Stimulated activated CD8-positive, alpha-beta memory T cell treated with anti-CD3 and anti-CD28 coated beads, Interleukin-15, amount 100 ng/mL, for 4 hours (primary cell): ENCODE data around the gene SORT1.

ENCODE experiments used
- DNase-seq, 2 donors: peaks; one replicate each; pipeline ENCODE4 v3.0.0-alpha.2; 2020; ENCODE audit warnings: low read depth in 2 of 2

Gene SORT1

DNA sequence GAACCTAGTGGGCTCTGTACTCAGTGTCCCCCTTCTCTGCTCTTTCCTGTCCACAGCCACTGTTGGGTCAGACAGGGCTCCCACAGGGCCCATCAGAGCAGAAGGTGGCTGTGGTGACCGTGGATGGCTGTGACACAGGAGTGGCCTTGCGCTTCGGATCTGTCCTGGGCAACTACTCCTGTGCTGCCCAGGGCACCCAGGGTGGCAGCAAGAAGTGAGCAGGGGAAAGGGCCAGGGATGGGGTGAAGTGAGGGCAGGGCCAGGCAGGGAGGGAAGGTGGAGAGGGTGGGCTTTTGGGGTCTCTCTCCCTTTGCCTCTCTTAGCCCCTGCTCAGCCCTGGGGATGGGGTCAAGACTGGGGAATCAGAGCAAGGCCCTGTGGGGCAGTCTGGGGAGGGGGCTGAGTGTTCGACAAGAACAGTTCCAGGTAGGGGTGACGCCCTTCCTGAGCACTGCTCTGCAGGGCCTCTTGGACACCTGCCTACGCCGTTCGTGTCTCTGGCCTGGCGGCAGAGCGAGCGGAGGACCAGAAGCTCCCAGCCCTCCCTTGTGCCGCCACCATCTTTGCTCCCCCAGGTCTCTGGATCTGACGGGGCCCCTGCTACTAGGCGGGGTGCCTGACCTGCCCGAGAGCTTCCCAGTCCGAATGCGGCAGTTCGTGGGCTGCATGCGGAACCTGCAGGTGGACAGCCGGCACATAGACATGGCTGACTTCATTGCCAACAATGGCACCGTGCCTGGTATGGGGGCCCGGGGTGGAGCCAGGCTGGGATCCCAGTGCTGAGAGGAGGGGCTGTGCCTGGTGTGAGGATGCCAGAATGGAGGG lies 135.3 kb downstream of the SORT1 start:
- DNase-seq: no peak

DNA sequence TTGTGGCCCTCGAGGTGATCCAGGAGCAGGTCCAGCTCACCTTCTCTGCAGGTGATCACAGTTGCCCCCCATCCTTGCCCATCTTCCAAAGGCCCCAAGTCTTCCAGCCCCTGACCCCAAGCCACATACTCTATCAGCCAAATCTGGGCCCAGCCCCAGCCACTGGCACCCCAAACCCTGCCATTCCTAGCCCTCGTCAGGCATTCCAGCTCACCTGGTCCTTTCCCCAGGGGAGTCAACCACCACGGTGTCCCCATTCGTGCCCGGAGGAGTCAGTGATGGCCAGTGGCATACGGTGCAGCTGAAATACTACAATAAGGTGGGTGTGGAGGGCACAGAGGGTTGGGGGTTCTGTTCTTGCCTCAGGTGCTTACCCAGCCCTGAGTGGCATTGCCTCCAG lies 136.1 kb downstream of the SORT1 start:
- no peak for DNase-seq

DNA sequence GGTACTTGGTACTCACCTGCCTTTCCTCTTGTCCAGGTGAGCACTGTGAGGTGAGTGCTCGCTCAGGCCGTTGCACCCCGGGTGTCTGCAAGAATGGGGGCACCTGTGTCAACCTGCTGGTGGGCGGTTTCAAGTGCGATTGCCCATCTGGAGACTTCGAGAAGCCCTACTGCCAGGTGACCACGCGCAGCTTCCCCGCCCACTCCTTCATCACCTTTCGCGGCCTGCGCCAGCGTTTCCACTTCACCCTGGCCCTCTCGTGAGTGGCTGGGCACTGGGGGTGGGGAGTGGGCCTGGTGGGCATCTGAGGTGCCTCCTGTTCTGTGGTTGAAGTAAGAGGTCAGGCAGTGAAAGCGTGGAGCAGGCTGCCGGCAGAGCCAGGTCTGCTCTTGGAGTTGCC lies 136.7 kb downstream of the SORT1 start:
- no peak for DNase-seq

DNA sequence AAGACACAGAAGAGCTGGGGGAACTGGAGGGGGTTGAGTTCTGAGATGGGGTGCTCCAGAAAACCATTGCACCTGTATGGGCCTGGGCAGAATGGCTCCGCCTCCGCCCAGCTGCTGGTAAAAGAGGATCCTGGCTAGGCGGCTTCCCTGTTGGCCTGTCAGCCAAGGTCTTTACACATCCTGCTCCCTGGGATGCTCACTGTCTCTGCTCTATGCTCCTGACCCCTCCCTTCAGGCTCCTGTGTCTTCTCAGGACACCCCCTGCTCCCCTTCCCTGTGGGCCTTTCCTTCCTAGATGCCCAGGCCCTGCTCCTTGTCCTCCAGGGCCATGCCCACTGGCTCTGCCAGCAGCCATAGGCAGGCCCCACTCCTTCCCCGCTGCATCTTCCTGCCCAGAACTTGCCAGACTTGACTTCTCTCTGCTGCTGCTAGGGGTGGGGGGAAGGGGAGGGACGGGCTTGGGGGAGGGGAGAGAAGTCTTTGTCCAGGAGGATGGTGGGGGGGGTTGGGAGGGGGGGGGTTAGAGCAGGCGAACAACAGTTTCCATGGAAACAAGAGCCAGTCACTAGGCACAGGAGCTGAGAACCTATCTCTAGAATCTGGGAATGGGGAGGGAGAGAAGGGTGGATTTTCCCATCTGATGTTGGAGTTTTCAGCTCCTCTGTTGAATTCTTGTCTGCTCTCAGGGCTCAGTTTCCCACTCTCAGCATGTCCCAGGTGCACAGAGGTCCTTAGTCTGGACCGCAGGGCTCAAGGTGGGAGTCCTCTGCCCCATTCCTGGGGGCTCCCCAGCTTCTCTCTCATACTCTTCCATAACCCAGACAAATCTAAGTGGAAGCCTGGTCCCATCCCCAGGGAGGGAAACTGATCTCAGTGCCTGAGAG lies 137.8 kb downstream of the SORT1 start:
- no peak for DNase-seq
